ENCODE measurements around the gene TDRD6. TPM values are rescaled to one million over a fixed set of nuclear protein-coding genes. Genes with fewer than 3 reads are reported as not detected.

Gene TDRD6
- total RNA-seq, 1 donor from 2014 or later: 0.07 TPM

DNA sequence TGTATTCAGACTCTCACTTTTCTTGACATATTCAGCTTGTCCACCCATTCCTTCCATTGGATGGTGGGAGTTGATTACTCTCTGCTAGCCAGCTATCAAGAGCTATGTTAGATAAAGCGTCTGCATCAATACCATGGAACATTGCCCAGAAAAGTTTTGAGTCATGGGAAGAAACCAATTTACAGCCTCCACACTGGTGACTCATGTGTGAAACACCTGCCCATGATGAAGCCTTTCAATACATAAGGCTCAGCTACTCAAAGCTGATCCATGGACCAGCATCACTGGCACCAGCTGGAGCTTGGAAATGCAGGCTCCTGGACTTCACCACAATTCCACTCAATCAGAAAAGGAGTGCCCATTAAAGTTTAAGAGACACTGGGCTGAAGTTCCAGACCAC lies 31.4 kb downstream of the TDRD6 start:
- no peaks in the 10 kb centered on the region for H3K4me1 Mint-ChIP-seq (ENCODE audit: low read depth)
- no peak for DNase-seq (ENCODE audit: low spot score)
- no peaks in the 10 kb centered on the region for H3K9me3 Mint-ChIP-seq (ENCODE audit: low read depth)
- no peak overlapping the region for H3K27ac Mint-ChIP-seq (ENCODE audit: unreplicated experiment)
- TF ChIP-seq, protein P1, sequence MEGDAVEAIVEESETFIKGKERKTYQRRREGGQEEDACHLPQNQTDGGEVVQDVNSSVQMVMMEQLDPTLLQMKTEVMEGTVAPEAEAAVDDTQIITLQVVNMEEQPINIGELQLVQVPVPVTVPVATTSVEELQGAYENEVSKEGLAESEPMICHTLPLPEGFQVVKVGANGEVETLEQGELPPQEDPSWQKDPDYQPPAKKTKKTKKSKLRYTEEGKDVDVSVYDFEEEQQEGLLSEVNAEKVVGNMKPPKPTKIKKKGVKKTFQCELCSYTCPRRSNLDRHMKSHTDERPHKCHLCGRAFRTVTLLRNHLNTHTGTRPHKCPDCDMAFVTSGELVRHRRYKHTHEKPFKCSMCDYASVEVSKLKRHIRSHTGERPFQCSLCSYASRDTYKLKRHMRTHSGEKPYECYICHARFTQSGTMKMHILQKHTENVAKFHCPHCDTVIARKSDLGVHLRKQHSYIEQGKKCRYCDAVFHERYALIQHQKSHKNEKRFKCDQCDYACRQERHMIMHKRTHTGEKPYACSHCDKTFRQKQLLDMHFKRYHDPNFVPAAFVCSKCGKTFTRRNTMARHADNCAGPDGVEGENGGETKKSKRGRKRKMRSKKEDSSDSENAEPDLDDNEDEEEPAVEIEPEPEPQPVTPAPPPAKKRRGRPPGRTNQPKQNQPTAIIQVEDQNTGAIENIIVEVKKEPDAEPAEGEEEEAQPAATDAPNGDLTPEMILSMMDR (IDR thresholded peaks at IDR 0.05): no peak
- H3K27me3 Mint-ChIP-seq (ENCODE audit: low read depth): peaks cover 32% of the 10 kb centered on the region
- H3K4me3 Mint-ChIP-seq (ENCODE audit: unreplicated experiment): no peak overlapping the region
- peaks cover 2% of the 10 kb centered on the region for H3K36me3 Mint-ChIP-seq (ENCODE audit: low read depth)

DNA sequence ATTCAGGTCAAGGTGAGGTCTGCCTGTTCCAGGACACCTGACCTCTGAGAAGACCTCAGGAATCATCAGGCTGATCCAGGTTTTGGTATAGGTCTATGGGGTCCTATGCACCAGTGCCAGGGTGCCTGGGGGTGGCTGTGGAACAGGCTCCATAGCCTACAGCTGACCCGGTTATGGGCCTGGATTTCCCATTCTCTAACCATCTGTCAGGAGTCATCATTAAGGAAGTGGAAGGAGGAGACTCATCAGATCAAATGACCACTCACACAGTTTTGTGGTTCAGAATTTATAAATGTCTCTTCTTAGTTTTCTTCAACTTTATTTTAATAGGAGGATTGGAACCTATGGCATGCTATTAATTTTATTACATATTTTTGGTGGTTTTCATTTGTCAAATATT lies 32.7 kb downstream of the TDRD6 start:
- Mint-ChIP-seq H3K36me3 (ENCODE audit: low read depth) (peaks cover 2% of the 10 kb centered on the region), H3K9me3 (ENCODE audit: low read depth) (no peaks in the 10 kb centered on the region), H3K27me3 (ENCODE audit: low read depth) (peaks cover 33% of the 10 kb centered on the region), H3K27ac (ENCODE audit: unreplicated experiment) (no peak overlapping the region), H3K4me3 (ENCODE audit: unreplicated experiment) (no peak overlapping the region), H3K4me1 (ENCODE audit: low read depth) (no peaks in the 10 kb centered on the region)
- no peak for DNase-seq (ENCODE audit: low spot score)
- TF ChIP-seq, protein P1 (IDR thresholded peaks at IDR 0.05): no peak

DNA sequence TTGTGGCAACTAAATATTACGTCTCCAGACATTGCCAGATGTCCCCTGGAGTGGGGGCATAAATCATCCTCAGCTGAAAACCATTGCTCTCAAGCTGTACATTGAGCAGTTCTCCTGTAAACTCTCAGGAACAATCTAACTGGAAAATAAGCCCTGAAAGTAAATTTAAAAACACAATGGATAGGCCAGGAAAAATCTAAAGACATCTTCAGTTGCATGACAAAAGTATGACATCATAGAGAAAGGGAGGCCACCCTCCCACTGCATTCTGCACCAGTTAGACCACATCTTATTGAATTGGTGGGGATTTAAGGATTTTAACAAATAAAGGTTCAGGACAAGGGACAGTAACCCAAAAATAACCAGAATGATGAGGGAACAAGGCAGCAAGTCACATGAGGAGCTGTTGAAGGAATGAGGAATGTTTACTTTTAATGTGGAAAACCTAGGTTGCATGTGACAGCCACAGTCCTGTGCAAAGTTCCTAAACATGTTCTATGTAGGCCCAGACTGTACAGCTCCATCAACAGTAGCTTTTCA lies 42.2 kb downstream of the TDRD6 start:
- Mint-ChIP-seq H3K9me3 (ENCODE audit: low read depth) (no peaks in the 10 kb centered on the region), H3K27ac (ENCODE audit: unreplicated experiment) (no peak overlapping the region), H3K4me1 (ENCODE audit: low read depth) (peaks cover 5% of the 10 kb centered on the region), H3K4me3 (ENCODE audit: unreplicated experiment) (no peak overlapping the region), H3K27me3 (ENCODE audit: low read depth) (peaks cover 34% of the 10 kb centered on the region), H3K36me3 (ENCODE audit: low read depth) (no peaks in the 10 kb centered on the region)
- TF ChIP-seq, protein P1 (IDR thresholded peaks at IDR 0.05): no peak
- no peak for DNase-seq (ENCODE audit: low spot score)

DNA sequence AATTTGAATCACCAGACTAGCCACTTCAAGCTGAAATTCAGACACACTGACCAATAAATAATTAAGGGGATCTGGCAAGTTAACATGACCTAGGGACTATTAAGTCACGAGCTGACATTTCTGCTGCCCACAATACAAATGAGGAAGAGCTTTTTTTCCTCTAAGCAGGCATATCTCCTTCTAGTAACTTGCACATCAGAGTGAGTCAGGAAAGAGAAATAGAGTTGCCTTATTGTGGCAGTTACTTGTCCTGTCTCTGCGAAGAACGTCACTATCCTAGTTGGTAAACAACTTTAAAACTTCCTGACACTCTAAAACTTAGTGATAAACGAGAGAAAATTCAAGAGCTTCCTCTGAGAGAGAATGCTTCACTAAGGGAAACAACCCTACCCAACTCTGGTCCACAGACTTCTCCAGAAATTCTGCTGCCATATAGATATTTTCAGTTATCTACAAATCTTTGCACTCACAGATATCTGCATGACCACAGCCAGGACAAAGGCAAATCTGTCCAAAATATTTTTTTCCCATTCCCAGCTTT lies 43.3 kb downstream of the TDRD6 start:
- no peak for DNase-seq (ENCODE audit: low spot score)
- H3K4me1 Mint-ChIP-seq (ENCODE audit: low read depth): peaks cover 9% of the 10 kb centered on the region
- TF ChIP-seq, protein P1 (IDR thresholded peaks at IDR 0.05): no peak
- no peaks in the 10 kb centered on the region for H3K9me3 Mint-ChIP-seq (ENCODE audit: low read depth)
- H3K27me3 Mint-ChIP-seq (ENCODE audit: low read depth): peaks cover 36% of the 10 kb centered on the region
- H3K4me3 Mint-ChIP-seq (ENCODE audit: unreplicated experiment): no peak overlapping the region
- no peaks in the 10 kb centered on the region for H3K36me3 Mint-ChIP-seq (ENCODE audit: low read depth)
- no peak overlapping the region for H3K27ac Mint-ChIP-seq (ENCODE audit: unreplicated experiment)

DNA sequence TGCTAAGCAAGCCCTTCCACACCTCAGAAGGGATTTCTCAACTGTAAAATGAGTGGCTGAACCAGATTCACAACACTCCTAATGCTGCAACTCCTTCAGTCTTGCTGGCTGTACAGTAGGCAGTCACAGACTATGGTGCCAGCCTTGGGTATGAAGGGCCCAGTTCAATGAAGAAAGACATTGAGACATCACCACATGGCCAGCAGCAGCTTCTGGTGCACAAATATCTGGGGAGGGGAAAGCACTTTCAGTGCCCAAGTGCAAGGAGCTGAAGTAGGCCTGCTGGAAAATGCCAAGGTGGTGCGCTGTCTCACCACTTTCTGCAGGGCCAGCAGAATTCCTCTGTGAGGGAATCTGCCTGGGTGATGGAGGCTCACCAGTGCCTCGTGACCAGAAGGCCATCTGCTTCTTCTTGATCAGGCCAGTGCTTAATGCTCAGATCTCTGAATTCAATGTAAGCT lies 45.7 kb downstream of the TDRD6 start:
- Mint-ChIP-seq H3K4me1 (ENCODE audit: low read depth) (peaks cover 9% of the 10 kb centered on the region), H3K27me3 (ENCODE audit: low read depth) (peaks cover 37% of the 10 kb centered on the region), H3K36me3 (ENCODE audit: low read depth) (no peaks in the 10 kb centered on the region), H3K4me3 (ENCODE audit: unreplicated experiment) (no peak overlapping the region), H3K27ac (ENCODE audit: unreplicated experiment) (no peak overlapping the region), H3K9me3 (ENCODE audit: low read depth) (no peaks in the 10 kb centered on the region)
- TF ChIP-seq, protein P1 (IDR thresholded peaks at IDR 0.05): no peak
- DNase-seq (ENCODE audit: low spot score): no peak

Data from chondrocyte (in vitro differentiated cells).